Left lung (tissue), 10 donors: ENCODE measurements around the gene DIP2C. TPM values are rescaled to one million over a fixed set of nuclear protein-coding genes. Genes with fewer than 3 reads are reported as not detected.

Source experiments
- ATAC-seq: fragments of 200-7000 bp; cut with Tn5 transposase; one replicate; pipeline ENCODE4 v1.9.1; 2020; ENCODE audit warnings: moderate library complexity
- DNase-seq, 4 donors: peaks; one replicate each; pipeline ENCODE4 v3.0.0-alpha.2; 2013 to 2020
- H3K27ac ChIP-seq, 2 donors: fragments of 200-600 bp; sonication (generic) in 1 of 2; one replicate each; pipeline versions ENCODE4 v1.5.0 to v1.8.0; 2020 to 2021
- H3K27me3 ChIP-seq, 2 donors: fragments of 200-600 bp; sonication (generic) in 1 of 2; one replicate each; pipeline versions ENCODE4 v1.5.0 to v1.8.0; 2020 to 2021
- H3K36me3 ChIP-seq, 2 donors: fragments of 200-600 bp; sonication (generic) in 1 of 2; one replicate each; pipeline versions ENCODE4 v1.5.0 to v1.8.0; 2020 to 2021
- H3K4me1 ChIP-seq, 2 donors: fragments of 200-600 bp; one replicate each; pipeline ENCODE4 v1.8.0; 2021
- H3K4me3 ChIP-seq, 2 donors: fragments of 200-600 bp; sonication (generic) in 1 of 2; one replicate each; pipeline versions ENCODE4 v1.5.0 to v1.8.0; 2020 to 2021; ENCODE audit warnings: mild to moderate bottlenecking in 1 of 2
- H3K9me3 ChIP-seq, 2 donors: fragments of 200-600 bp; sonication (generic) in 1 of 2; one replicate each; pipeline versions ENCODE4 v1.5.0 to v1.8.0; 2020 to 2021
- CTCF ChIP-seq, 2 donors: fragments of 200-600 bp; sonication (generic) in 1 of 2; IDR thresholded peaks; one replicate each; pipeline versions ENCODE4 v1.5.0 to v1.8.0; 2021; ENCODE audit warnings: antibody characterized with exemption in 2 of 2
- intact Hi-C, 2 donors: fragments of 100-400 bp; cut with DNase I; formaldehyde crosslinking; loops; one replicate each; pipeline versions ENCODE4 v1.11.2 to v1.14.2; 2022
- polyA plus RNA-seq, 6 donors: library from polyadenylated mRNA; unstranded; fragments of 120-200 nt; gene quantifications; one replicate each; pipeline ENCODE4 v1.2.1, GENCODE V29; 2013; ENCODE audit not compliant: insufficient read length in 6 of 6
- total RNA-seq, 2 donors: library from RNA; stranded (reverse); fragmentation: NEBNext Ultra II Directional; extraction: Animal tissue kit (Norgen Biotek cat#: 25700); gene quantifications; one replicate each; pipeline ENCODE4 v1.2.1, GENCODE V29; 2021
- donor health status: DM: no; HTN: yes; CAD: no.
- donor health status: DM: no; HTN: no; CAD: no.

DIP2C gene
- total and polyA plus RNA-seq, 8 donors = 10.5 to 22.5 (median 19.5) TPM

- TF ChIP-seq CTCF (IDR thresholded peaks at IDR 0.05) = no peak
- intact Hi-C loops = no loop called here
- Histone ChIP-seq H3K9me3 (no peaks in the 10 kb centered on the region), H3K4me3 (no peak overlapping the region), H3K4me1 (peaks cover 0 to 6% of the 10 kb centered on the region in 2 donors), H3K36me3 (no peaks in the 10 kb centered on the region), H3K27ac (no peak overlapping the region), H3K27me3 (no peaks in the 10 kb centered on the region)
- ATAC-seq (no peak), DNase-seq (peak in 1 of 4 donors; percentile 59)
Measured at GRCh38 chr10:506451-507354, 182.8 kb downstream of the DIP2C start.

GRCh38 chr10:505419-505818 lies 184.0 kb downstream of the DIP2C start:
- intact Hi-C loops = no loop called here
- no peak overlapping the region for H3K4me3 ChIP-seq
- ATAC-seq = no peak
- TF ChIP-seq CTCF (IDR thresholded peaks at IDR 0.05) = no peak
- H3K27me3 ChIP-seq = no peaks in the 10 kb centered on the region
- H3K4me1 ChIP-seq = peaks cover 0 to 4% of the 10 kb centered on the region in 2 donors
- no peak overlapping the region for H3K27ac ChIP-seq
- no peaks in the 10 kb centered on the region for H3K9me3 ChIP-seq
- no peaks in the 10 kb centered on the region for H3K36me3 ChIP-seq
- DNase-seq = peak in 1 of 4 donors; percentile 24

- no peak for TF ChIP-seq CTCF (IDR thresholded peaks at IDR 0.05)
- ATAC-seq (no peak), DNase-seq (peak in 1 of 4 donors; percentile 13)
- H3K4me1 ChIP-seq = peaks cover 0 to 4% of the 10 kb centered on the region in 2 donors
- no peaks in the 10 kb centered on the region for H3K9me3 ChIP-seq
- no peak overlapping the region for H3K4me3 ChIP-seq
- no peaks in the 10 kb centered on the region for H3K36me3 ChIP-seq
- intact Hi-C loops = no loop called here
- no peaks in the 10 kb centered on the region for H3K27me3 ChIP-seq
- no peak overlapping the region for H3K27ac ChIP-seq
Measured at GRCh38 chr10:504806-505205, 184.7 kb downstream of the DIP2C start.

- Histone ChIP-seq H3K4me1 (peaks cover 0 to 4% of the 10 kb centered on the region in 2 donors), H3K27me3 (no peaks in the 10 kb centered on the region), H3K36me3 (no peaks in the 10 kb centered on the region), H3K9me3 (no peaks in the 10 kb centered on the region), H3K27ac (no peak overlapping the region), H3K4me3 (no peak overlapping the region)
- DNase-seq (peak in 1 of 4 donors; percentile 42), ATAC-seq (no peak)
- intact Hi-C loops = no loop called here
- TF ChIP-seq CTCF (IDR thresholded peaks at IDR 0.05) = no peak
Measured at GRCh38 chr10:504121-504611, 185.3 kb downstream of the DIP2C start.

- intact Hi-C loops = no loop called here
- Histone ChIP-seq H3K4me1 (peaks cover 0 to 4% of the 10 kb centered on the region in 2 donors), H3K36me3 (no peaks in the 10 kb centered on the region), H3K9me3 (no peaks in the 10 kb centered on the region), H3K27me3 (no peaks in the 10 kb centered on the region), H3K27ac (no peak overlapping the region), H3K4me3 (no peak overlapping the region)
- DNase-seq (peak in 1 of 4 donors; percentile 24), ATAC-seq (no peak)
- no peak for TF ChIP-seq CTCF (IDR thresholded peaks at IDR 0.05)
Measured at GRCh38 chr10:501596-501995, 187.9 kb downstream of the DIP2C start.
